Neutrophil (primary cell): ENCODE results near the gene ARHGAP1.

Experiments
- H3K27ac ChIP-seq: fragments of 200-600 bp; sonication (generic); 2 replicates; pipeline ENCODE4 v1.5.1; 2016; ENCODE audit warnings: mild to moderate bottlenecking, moderate library complexity
- H3K27me3 ChIP-seq: fragments of 200-600 bp; sonication (generic); 2 replicates; pipeline ENCODE4 v1.6.0; 2016; ENCODE audit warnings: mild to moderate bottlenecking
- H3K36me3 ChIP-seq: fragments of 200-600 bp; sonication (generic); 2 replicates; pipeline ENCODE4 v1.5.1; 2017
- H3K4me1 ChIP-seq, 2 experiments: fragments of 200-600 bp in 1 of 2; sonication (generic) in 1 of 2; 1 replicate in 1 of 2; 2 replicates in 1 of 2; pipeline versions ENCODE4 v1.5.1 to v1.6.1; 2013 to 2016; ENCODE audit warnings: low read depth in 1 of 2, low read length in 1 of 2, mild to moderate bottlenecking in 1 of 2, moderate library complexity in 1 of 2; ENCODE audit not compliant: control insufficient read depth in 1 of 2, insufficient read depth in 1 of 2
- H3K4me3 ChIP-seq, 2 experiments: fragments of 200-600 bp in 1 of 2; sonication (generic) in 1 of 2; 1 replicate in 1 of 2; 2 replicates in 1 of 2; pipeline ENCODE4 v1.5.1; 2013 to 2016; ENCODE audit warnings: low read depth in 1 of 2, low read length in 1 of 2, mild to moderate bottlenecking in 1 of 2, moderate library complexity in 1 of 2
- H3K9me3 ChIP-seq: fragments of 200-600 bp; sonication (generic); 2 replicates; pipeline ENCODE4 v1.5.1; 2016
- TF ChIP-seq, protein P1 (sequence below): fragments of 200-600 bp; sonication (generic); IDR thresholded peaks from 2 replicates; pipeline ENCODE4 v1.5.1; 2016; ENCODE audit warnings: antibody characterized with exemption

Gene ARHGAP1

DNA sequence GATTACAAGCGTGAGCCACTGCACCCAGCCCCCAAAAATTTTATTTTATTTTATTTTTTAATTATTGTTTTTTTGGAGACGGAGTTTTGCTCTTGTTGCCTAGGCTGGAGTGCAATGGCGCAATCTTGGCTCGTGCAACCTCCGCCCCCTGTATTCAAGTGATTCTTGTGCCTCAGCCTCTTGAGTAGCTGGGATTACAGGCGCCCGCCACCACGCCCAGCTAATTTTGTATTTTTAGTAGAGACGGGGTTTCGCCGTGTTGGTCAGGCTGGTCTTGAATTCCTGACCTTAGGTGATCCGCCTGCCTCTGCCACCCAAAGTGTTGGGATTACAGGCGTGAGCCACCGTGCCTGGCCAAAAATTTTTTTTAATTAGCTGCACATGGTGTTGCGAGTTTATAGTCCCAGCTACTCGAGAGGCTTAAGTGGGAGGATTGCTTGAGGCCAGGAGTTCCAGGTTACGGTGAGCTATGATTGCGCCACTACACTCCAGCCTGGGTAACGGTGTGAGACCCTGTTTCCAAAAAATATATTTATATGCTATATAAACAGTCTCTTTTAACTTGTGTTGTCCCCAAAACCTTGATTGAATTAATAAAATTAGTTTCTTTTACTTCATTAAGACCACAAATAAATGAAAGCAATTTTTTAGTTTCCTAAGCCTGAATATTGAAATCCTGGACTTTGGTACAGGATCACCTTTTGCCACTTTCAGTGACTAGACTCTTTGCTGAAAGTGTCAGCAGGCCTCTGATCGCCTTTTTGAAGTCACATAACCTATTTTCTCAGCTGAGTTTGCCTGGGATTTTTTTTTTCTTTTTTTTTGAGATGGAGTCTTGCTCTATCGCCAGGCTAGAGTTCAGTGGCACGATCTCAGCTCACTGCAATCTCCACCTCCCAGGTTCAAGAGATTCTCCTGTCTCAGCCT, 66.9 kb downstream of the ARHGAP1 start:
- Histone ChIP-seq H3K4me1 (no peaks in the 10 kb centered on the region), H3K27ac (no peak overlapping the region), H3K36me3 (peaks cover 57% of the 10 kb centered on the region), H3K9me3 (no peaks in the 10 kb centered on the region), H3K27me3 (no peaks in the 10 kb centered on the region), H3K4me3 (no peak overlapping the region)
- TF ChIP-seq, protein P1, sequence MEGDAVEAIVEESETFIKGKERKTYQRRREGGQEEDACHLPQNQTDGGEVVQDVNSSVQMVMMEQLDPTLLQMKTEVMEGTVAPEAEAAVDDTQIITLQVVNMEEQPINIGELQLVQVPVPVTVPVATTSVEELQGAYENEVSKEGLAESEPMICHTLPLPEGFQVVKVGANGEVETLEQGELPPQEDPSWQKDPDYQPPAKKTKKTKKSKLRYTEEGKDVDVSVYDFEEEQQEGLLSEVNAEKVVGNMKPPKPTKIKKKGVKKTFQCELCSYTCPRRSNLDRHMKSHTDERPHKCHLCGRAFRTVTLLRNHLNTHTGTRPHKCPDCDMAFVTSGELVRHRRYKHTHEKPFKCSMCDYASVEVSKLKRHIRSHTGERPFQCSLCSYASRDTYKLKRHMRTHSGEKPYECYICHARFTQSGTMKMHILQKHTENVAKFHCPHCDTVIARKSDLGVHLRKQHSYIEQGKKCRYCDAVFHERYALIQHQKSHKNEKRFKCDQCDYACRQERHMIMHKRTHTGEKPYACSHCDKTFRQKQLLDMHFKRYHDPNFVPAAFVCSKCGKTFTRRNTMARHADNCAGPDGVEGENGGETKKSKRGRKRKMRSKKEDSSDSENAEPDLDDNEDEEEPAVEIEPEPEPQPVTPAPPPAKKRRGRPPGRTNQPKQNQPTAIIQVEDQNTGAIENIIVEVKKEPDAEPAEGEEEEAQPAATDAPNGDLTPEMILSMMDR: no peak

DNA sequence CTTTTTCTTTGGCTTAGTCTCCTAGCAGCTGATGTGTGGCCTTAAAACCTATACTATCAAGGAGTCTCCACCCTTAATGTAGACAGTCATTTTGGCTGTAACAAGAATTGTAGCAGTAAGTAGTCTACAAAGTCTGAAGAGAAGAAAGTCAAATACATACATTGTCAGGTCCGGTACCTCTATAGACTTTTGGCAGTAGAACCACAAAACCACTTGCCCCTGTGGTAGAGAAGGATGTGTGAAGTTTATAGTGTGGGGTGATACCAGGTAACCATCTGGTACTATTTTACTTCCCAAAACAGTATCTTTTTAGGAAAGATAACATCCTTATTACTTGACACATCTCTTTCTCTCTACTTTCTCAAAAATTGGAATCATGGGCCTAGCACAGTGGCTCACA, 67.9 kb downstream of the ARHGAP1 start:
- Histone ChIP-seq H3K27ac (no peak overlapping the region), H3K36me3 (peaks cover 49% of the 10 kb centered on the region), H3K27me3 (no peaks in the 10 kb centered on the region), H3K4me3 (no peak overlapping the region), H3K9me3 (no peaks in the 10 kb centered on the region), H3K4me1 (no peaks in the 10 kb centered on the region)
- TF ChIP-seq, protein P1: no peak

GRCh38 chr11:46631676-46632075, 68.7 kb downstream of the ARHGAP1 start:
- Histone ChIP-seq H3K4me1 (no peaks in the 10 kb centered on the region), H3K4me3 (no peak overlapping the region), H3K36me3 (peaks cover 51% of the 10 kb centered on the region), H3K27ac (no peak overlapping the region), H3K27me3 (no peaks in the 10 kb centered on the region), H3K9me3 (no peaks in the 10 kb centered on the region)
- TF ChIP-seq, protein P1: no peak

- Histone ChIP-seq H3K27ac (no peak overlapping the region), H3K4me1 (no peaks in the 10 kb centered on the region), H3K27me3 (no peaks in the 10 kb centered on the region), H3K36me3 (peaks cover 55% of the 10 kb centered on the region), H3K9me3 (no peaks in the 10 kb centered on the region), H3K4me3 (no peak overlapping the region)
- TF ChIP-seq, protein P1: no peak
Observed at GRCh38 chr11:46630237-46630636, 70.2 kb downstream of the ARHGAP1 start.

DNA sequence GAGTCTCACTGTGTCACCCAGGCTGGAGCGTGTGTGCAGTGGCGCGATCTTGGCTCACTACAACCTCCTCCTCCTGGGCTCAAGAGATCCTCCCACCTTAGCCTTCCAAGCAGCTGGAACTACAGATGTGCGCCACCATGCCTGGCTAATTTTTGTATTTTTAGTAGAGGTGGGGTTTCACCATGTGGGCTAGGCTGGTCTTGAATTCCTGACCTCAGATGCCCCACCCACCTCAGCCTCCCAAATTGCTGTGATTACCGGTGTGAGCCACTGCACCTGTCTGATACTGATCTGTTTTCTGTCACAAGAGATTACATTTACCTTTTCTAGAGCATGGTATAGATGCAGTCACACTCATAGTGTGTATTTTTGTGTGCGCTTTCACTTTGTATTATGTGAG, 71.5 kb downstream of the ARHGAP1 start:
- Histone ChIP-seq H3K4me3 (no peak overlapping the region), H3K4me1 (no peaks in the 10 kb centered on the region), H3K27ac (no peak overlapping the region), H3K27me3 (no peaks in the 10 kb centered on the region), H3K9me3 (no peaks in the 10 kb centered on the region), H3K36me3 (peaks cover 64% of the 10 kb centered on the region)
- TF ChIP-seq, protein P1: no peak
